Neural crest cell (in vitro differentiated cells): ENCODE results near the gene HOXD8. TPM values are rescaled to one million over a fixed set of nuclear protein-coding genes. Genes with fewer than 3 reads are reported as not detected.

ENCODE experiments used
- DNase-seq: peaks from one replicate; pipeline ENCODE4 v3.0.0; 2021; ENCODE audit warnings: low read depth, mixed read lengths, low spot score
- H3K27ac Mint-ChIP-seq: one replicate; pipeline ENCODE4 v1.8.0; 2021; ENCODE audit warnings: mild to moderate bottlenecking, mixed read lengths; ENCODE audit not compliant: unreplicated experiment
- H3K27me3 Mint-ChIP-seq: 2 replicates; pipeline ENCODE4 v1.8.0; 2021; ENCODE audit warnings: low read depth, mild to moderate bottlenecking, mixed read lengths
- H3K36me3 Mint-ChIP-seq: 2 replicates; pipeline ENCODE4 v1.8.0; 2021; ENCODE audit warnings: low read depth, mild to moderate bottlenecking, mixed read lengths
- H3K4me1 Mint-ChIP-seq: 2 replicates; pipeline ENCODE4 v1.8.0; 2021; ENCODE audit warnings: mixed read lengths
- H3K4me3 Mint-ChIP-seq: one replicate; pipeline ENCODE4 v1.8.0; 2021; ENCODE audit warnings: mild to moderate bottlenecking, mixed read lengths
- H3K9me3 Mint-ChIP-seq: 2 replicates; pipeline ENCODE4 v1.8.0; 2021; ENCODE audit warnings: mixed read lengths
- total RNA-seq: library from RNA; stranded (reverse); gene quantifications from 2 replicates; pipeline ENCODE4 v1.2.1, GENCODE V29; 2021
- TF ChIP-seq, protein P1 (sequence below): fragments of 200-600 bp; sonication (generic); conservative IDR thresholded peaks from 2 replicates; pipeline ENCODE4 v1.5.0; 2021; ENCODE audit warnings: antibody characterized with exemption, mild to moderate bottlenecking

HOXD8 gene
- total RNA-seq, 1 donor from 2014 or later = not detected

DNA sequence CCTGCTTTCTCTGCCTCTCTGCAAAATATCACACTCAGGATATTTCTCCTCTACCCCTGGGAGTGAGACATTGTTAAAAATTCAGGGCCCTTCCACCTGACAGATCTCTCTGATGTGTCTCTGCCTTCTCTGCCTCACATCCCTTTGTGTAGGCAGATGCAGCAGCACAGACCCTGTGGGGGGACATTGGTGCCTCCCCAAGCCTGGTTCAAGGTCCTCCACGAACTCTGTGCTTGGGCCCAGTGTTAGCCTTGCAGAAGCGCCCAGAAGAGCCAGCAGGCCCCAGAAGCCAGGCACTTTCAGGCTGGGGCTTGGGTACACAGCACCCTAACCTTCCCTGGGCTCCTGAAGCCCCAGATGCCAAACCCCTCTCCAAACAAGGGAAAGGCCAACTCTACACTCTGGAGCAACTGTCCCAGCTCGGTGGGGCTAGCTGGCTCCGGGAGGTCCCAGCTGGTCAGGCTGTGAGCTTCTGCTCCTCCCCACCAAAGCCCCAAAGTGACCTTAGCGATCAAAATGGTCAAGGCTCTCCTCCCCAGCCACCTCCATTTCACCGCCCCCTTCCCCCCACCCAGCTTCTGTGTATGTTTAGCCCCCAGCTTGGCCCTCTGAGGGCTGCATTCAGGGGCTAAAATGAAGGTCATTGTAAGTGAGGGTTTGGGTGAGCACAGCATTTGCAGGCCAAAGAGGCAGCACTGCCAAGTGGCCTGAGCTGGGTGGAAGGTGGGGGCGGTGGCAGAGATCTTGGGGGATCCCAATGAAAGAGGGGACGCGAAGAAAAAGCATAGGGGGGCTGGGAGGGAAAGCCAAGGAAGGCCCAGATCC lies 4.3 kb upstream of the HOXD8 start:
- Mint-ChIP-seq H3K36me3 (no peaks in the 10 kb centered on the region), H3K27ac (no peak overlapping the region), H3K27me3 (peaks cover 93% of the 10 kb centered on the region), H3K9me3 (no peaks in the 10 kb centered on the region), H3K4me3 (peak overlapping the region; percentile 39), H3K4me1 (peaks cover 10% of the 10 kb centered on the region)
- TF ChIP-seq, protein P1, sequence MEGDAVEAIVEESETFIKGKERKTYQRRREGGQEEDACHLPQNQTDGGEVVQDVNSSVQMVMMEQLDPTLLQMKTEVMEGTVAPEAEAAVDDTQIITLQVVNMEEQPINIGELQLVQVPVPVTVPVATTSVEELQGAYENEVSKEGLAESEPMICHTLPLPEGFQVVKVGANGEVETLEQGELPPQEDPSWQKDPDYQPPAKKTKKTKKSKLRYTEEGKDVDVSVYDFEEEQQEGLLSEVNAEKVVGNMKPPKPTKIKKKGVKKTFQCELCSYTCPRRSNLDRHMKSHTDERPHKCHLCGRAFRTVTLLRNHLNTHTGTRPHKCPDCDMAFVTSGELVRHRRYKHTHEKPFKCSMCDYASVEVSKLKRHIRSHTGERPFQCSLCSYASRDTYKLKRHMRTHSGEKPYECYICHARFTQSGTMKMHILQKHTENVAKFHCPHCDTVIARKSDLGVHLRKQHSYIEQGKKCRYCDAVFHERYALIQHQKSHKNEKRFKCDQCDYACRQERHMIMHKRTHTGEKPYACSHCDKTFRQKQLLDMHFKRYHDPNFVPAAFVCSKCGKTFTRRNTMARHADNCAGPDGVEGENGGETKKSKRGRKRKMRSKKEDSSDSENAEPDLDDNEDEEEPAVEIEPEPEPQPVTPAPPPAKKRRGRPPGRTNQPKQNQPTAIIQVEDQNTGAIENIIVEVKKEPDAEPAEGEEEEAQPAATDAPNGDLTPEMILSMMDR = no peak
- no peak for DNase-seq

DNA sequence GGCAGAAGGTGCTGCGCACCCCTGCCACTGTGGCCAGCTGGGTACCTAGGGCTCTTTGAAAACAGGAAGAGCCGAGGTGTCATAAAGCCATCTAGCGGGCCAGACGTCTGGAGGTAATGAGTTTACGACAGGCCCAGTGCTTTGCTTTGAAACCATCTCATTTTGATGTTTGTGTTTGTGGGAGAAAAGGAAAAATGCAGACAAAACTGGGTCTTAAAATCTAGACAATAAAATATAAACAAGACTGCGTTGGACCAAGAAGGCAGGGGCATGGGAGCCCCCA lies 3.8 kb upstream of the HOXD8 start:
- H3K4me1 Mint-ChIP-seq = peaks cover 10% of the 10 kb centered on the region
- no peak for DNase-seq
- no peak overlapping the region for H3K27ac Mint-ChIP-seq
- H3K27me3 Mint-ChIP-seq = peaks cover 90% of the 10 kb centered on the region
- TF ChIP-seq, protein P1 = no peak
- H3K4me3 Mint-ChIP-seq = peak overlapping the region; percentile 9
- H3K36me3 Mint-ChIP-seq = no peaks in the 10 kb centered on the region
- H3K9me3 Mint-ChIP-seq = no peaks in the 10 kb centered on the region

DNA sequence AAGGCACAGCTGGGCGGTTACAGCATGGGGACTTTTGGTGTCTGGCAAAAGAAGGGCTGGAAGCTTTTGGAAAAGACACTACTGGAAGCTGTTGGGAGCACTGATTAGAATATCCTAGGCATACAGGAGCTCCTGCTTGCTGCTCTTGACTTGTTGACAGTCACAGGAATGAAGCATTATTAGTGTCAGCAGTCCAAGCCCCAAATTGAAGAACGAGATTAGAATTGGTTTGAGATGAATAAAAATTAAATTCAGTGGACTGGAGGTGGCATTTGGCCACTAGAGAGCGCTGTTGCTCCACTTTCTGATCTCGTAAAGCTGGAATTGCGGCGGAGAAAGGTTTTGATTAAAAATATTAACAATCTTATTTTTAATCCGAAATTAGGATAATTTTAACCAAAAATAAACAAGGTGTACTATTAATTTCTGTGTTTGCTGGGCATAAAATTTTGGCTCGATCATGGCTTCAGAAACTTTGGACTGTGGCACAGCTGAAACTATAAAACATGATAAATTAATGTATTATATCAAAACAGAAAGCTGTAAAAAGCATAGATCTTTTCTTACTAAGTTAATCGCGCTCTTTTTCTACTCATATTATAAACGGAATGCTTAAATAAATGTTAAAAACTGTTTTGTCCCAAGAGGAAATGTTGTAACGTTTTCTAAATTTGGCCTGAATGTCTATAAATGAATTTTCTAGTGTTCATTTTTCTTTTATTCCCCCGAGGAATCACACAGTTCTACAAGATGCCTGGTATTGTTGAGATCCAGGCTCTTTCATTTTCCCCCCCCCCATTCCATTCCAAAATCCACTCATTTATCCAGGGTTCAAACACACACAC lies 2.4 kb upstream of the HOXD8 start:
- Mint-ChIP-seq H3K9me3 (no peaks in the 10 kb centered on the region), H3K36me3 (no peaks in the 10 kb centered on the region), H3K4me1 (peaks cover 14% of the 10 kb centered on the region), H3K27me3 (peaks cover 90% of the 10 kb centered on the region), H3K27ac (no peak overlapping the region), H3K4me3 (peak overlapping the region; percentile 28)
- DNase-seq = peak; percentile 76
- TF ChIP-seq, protein P1 = peak; percentile 95

DNA sequence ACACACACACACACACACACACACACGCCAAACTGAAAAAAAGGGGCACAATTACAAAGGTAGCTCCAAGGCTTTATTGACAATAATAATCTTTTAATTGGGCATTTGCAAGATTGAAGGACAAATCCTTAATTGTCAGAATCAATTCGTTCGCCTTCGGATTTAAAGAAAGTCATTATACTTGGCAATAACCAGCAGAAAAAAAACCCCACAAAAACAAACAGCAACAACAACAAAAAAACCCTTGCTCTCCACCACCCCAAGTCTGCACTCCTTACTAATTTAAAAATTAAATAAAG lies 1.8 kb upstream of the HOXD8 start:
- H3K27ac Mint-ChIP-seq = no peak overlapping the region
- peak overlapping the region; percentile 28 for H3K4me3 Mint-ChIP-seq
- TF ChIP-seq, protein P1 = no peak
- H3K36me3 Mint-ChIP-seq = no peaks in the 10 kb centered on the region
- H3K4me1 Mint-ChIP-seq = peaks cover 17% of the 10 kb centered on the region
- H3K9me3 Mint-ChIP-seq = no peaks in the 10 kb centered on the region
- no peak for DNase-seq
- H3K27me3 Mint-ChIP-seq = peaks cover 91% of the 10 kb centered on the region

DNA sequence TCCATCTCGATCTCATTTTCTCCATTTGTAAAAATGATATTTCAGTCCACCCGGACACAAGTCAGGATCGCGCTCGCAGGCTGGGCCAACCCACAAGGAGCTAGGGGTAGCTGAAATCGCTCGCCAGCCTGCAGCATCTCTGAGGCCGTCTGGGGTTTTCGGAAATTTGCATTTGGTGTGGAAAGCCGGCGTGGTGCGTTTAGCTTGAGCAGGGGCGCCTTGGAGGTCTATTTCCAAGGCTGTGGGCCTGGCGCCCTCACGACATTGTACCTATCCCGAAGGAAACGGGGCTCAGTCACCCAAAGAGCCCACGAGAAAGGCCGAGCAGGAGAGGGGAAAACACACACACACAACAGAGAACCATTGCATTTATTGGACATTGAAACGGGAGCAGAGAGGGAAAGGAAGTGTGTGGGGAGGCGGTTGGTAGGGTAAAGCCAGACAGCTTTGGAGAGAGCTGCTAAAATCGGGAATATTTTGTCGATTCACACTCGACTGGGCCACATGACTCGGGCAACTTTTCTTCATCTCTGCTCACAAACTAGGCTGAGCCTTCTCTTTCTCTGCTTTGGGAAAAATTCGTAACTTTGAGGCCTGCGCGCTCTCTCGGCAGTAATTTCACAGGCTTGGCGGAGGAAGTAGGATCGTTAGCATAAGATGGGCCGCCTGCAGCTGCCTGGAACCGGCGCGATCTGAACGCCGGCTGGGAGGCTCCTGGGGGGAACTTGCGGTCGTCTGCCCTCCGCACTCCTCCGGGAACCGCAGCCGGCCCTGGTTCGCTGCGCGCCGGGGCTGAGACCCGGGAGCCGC lies 1.1 kb upstream of the HOXD8 start:
- TF ChIP-seq, protein P1 = no peak
- peak overlapping the region; percentile 81 for H3K4me3 Mint-ChIP-seq
- no peaks in the 10 kb centered on the region for H3K9me3 Mint-ChIP-seq
- no peak overlapping the region for H3K27ac Mint-ChIP-seq
- peaks cover 17% of the 10 kb centered on the region for H3K4me1 Mint-ChIP-seq
- no peaks in the 10 kb centered on the region for H3K36me3 Mint-ChIP-seq
- DNase-seq = no peak
- peaks cover 94% of the 10 kb centered on the region for H3K27me3 Mint-ChIP-seq
